ENCODE measurements around the gene RAD51B.
"Not testable (repeated sequence)": the region's sequence is repeated elsewhere in the genome, so short reads cannot be mapped to it uniquely, and the experiment has no call there.

RAD51B gene

DNA sequence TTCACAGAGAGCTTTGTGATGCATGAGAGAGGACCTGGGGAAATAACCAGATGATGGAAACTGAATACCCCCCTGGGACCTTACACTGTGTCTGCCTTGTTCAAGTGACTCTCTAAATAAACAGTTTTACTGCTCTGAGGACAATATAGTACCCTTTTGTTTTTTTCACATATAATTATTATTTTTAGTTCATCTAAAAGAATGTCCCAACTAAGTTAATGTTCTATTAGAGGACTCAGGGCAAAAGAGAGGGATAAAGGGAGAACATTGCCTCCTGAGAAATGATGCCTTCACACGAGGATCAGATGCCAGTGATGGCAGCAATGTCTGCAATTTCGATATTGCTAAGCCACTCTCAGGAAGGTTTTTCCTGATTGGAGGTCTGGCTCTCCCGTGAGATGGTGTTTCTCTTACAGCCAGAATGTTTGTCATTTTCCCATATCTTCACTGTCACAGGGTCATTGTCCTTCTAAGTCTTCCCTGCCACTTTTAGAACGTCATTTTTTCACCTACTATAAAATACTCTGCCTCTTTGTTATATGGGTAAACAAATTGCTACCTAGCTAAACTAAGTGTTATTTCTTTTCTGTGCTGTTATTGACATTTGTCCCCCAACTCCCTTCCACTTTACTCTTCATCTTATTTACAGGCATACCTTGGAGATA is 201.6 kb downstream of the RAD51B start:
- no peak for DNase-seq
- Mint-ChIP-seq H3K9me3 (peaks cover 0 to 3% of the 10 kb centered on the region in 2 donors), H3K36me3 (ENCODE audit: insufficient read depth) (no peaks in the 10 kb centered on the region), H3K4me1 (ENCODE audit: low read depth in 2 of 2) (no peaks in the 10 kb centered on the region), H3K27ac (no peak overlapping the region), H3K4me3 (no peak overlapping the region), H3K27me3 (no peaks in the 10 kb centered on the region)
- no peak for ATAC-seq (replicated peaks)

DNA sequence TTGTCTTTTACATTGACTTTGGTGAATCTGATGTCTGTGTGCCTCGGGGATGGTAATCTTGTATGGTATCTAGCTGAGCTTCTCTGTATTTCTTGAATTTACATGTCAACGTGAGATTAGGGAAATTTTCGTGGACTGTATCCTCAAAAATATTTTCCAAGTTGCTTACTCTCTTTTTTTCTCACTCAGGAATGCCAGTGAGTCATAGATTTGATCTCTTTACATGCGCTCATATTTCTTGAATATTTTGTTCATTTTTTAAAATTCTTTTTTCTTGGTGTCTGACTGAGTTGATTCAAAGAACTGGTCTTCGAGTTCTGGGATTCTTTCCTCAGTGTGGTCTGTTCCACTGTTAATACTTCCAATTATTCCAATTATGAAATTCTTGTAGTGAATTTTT is 207.7 kb downstream of the RAD51B start:
- Mint-ChIP-seq H3K4me1 (ENCODE audit: low read depth in 2 of 2) (peaks cover 0 to 4% of the 10 kb centered on the region in 2 donors), H3K27me3 (no peaks in the 10 kb centered on the region), H3K4me3 (no peak overlapping the region), H3K27ac (no peak overlapping the region), H3K36me3 (ENCODE audit: insufficient read depth) (peaks cover 4% of the 10 kb centered on the region), H3K9me3 (peaks cover 3 to 5% of the 10 kb centered on the region in 2 donors)
- DNase-seq (no peak), ATAC-seq (replicated peaks) (no peak)

DNA sequence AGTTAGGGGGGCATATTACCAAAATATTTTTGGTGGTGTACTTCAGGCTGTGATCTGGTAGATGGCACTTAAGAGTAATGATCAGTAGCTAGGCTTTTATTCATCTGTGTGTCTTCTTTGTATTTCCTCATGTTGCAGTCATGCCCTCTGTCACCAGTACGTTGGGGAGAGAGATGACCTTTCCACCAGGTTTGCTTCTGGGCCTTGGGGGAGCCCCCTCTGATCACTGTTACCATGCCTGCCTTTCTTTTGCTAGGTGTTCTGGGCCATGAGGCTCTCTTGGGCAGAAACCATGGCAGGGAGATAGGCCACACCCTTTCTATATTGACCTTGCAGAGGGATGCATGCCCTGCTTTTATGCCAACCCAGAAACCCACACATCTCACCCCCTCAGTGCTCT is 208.5 kb downstream of the RAD51B start:
- Mint-ChIP-seq H3K9me3 (peaks cover 3 to 5% of the 10 kb centered on the region in 2 donors), H3K4me3 (no peak overlapping the region), H3K36me3 (ENCODE audit: insufficient read depth) (peaks cover 4% of the 10 kb centered on the region), H3K4me1 (ENCODE audit: low read depth in 2 of 2) (peaks cover 0 to 4% of the 10 kb centered on the region in 2 donors), H3K27me3 (no peaks in the 10 kb centered on the region), H3K27ac (no peak overlapping the region)
- ATAC-seq (replicated peaks) = no peak
- DNase-seq = no peak

DNA sequence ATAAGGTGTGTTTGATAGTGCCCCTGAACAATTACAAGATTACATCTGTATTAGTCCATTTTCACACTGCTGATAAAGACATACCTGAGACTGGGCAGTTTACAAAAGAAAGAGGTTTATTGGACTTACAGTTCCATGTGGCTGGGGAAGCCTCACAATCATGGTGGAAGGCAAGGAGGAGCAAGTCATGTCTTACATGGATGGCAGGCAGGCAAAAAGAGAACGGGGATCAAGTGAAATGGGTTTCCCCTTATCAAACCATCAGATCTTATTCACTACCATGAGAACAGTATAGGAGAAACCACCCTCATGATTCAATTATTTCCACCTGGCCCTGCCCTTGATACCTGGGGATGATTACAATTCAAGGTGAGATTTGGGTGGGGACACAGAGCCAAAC is 211.4 kb downstream of the RAD51B start:
- DNase-seq; H3K9me3 Mint-ChIP-seq; H3K4me1 Mint-ChIP-seq (ENCODE audit: low read depth in 2 of 2); H3K4me3 Mint-ChIP-seq; H3K36me3 Mint-ChIP-seq (ENCODE audit: insufficient read depth); ATAC-seq (replicated peaks); H3K27ac Mint-ChIP-seq; H3K27me3 Mint-ChIP-seq: not testable (repeated sequence)

DNA sequence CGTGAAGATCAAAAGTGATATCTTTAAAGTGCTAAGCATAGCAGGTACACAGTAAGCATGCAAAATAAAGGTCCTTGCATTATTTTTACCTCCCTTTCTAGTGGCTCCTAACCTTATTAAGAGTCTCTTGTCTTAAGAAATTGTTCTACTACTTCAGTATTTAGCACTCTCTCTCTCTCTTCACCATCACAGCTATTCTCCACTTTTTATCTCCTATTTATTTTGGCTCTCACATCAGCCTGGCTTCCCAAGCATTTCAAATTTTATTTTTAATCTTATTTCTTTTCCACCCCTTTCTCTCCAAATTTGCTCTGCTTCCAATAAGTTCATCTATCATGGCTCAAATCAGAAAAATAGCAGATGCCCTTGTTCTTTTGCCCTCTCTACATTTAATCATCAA is 212.6 kb downstream of the RAD51B start:
- Mint-ChIP-seq H3K4me3 (no peak overlapping the region), H3K27ac (no peak overlapping the region), H3K27me3 (no peaks in the 10 kb centered on the region), H3K4me1 (ENCODE audit: low read depth in 2 of 2) (peaks cover 0 to 4% of the 10 kb centered on the region in 2 donors), H3K36me3 (ENCODE audit: insufficient read depth) (peaks cover 1% of the 10 kb centered on the region), H3K9me3 (peaks cover 0 to 5% of the 10 kb centered on the region in 2 donors)
- DNase-seq (no peak), ATAC-seq (replicated peaks) (no peak)

DNA sequence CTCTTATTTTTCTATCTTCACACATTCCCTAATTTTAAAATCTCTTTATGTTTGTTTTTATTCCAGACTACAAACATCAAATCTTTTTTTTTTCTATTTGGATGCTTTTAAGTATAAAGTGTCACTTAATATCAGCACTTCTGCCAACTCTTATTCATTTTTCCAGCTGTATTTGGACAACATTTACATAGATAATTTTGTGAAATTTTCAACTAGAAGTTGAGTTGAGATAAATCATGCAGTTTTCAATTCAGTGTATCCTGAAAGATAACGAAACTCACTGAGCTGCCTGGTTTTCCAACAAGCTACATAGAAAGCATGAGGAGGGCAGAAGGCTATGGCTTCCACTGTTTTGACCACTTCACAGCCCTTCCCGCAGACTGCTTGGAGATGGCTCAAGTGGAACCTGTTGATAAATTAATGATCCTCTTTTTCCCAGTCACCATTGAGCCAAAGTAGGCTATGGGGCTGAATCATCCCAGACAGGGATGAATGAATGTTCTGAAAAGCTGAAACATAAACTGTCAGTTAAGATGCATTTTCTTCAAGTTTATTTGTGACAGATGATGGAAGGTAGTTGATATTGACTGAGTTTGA is 213.9 kb downstream of the RAD51B start:
- H3K4me1 Mint-ChIP-seq (ENCODE audit: low read depth in 2 of 2) = peaks cover 0 to 3% of the 10 kb centered on the region in 2 donors
- ATAC-seq (replicated peaks) (no peak), DNase-seq (no peak)
- H3K27me3 Mint-ChIP-seq = no peaks in the 10 kb centered on the region
- H3K9me3 Mint-ChIP-seq = peaks cover 0 to 5% of the 10 kb centered on the region in 2 donors
- H3K4me3 Mint-ChIP-seq = no peak overlapping the region
- H3K36me3 Mint-ChIP-seq (ENCODE audit: insufficient read depth) = no peaks in the 10 kb centered on the region
- H3K27ac Mint-ChIP-seq = no peak overlapping the region

DNA sequence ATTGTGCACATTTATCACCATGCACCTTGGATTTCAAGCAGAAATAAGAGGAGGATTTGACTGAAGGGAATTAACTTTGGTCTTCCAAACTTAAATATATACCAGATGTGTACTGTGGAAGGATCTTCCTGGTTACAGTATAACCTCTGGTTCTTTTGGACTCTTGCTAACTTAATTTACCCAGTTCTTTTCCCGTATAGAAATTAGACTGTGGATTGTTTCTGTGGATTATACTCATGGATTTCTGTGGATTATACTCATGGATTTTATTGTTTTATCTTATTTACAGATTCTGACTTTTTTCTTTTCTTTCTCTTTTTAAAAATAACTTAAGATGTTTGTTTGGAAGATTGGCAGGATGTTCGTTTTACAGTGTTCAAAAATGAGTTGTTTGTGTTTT is 215.3 kb downstream of the RAD51B start:
- peaks cover 0 to 2% of the 10 kb centered on the region in 2 donors for H3K4me1 Mint-ChIP-seq (ENCODE audit: low read depth in 2 of 2)
- H3K27ac Mint-ChIP-seq = no peak overlapping the region
- DNase-seq (no peak), ATAC-seq (replicated peaks) (no peak)
- peaks cover 0 to 5% of the 10 kb centered on the region in 2 donors for H3K9me3 Mint-ChIP-seq
- no peak overlapping the region for H3K4me3 Mint-ChIP-seq
- no peaks in the 10 kb centered on the region for H3K27me3 Mint-ChIP-seq
- H3K36me3 Mint-ChIP-seq (ENCODE audit: insufficient read depth) = no peaks in the 10 kb centered on the region

DNA sequence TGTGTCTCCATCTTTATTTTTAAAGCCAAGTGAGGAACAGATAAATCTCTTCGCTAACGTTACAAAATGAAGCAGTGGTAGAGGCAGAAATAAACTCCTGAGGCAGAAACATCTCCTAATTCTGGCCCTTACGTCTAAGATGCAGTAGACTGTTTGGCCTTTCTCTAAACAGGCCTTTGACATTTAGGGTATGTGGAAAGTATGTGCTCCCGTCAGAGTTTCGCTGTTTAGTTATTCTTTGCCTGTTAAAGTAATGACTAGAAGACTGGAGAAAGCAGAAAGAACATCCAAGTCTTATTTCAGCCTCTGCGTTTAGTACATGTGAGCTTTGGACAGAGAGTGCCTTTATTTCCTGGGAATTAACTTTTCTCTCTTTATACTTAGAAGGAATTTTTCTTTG is 216.6 kb downstream of the RAD51B start:
- Mint-ChIP-seq H3K4me1 (ENCODE audit: low read depth in 2 of 2) (no peaks in the 10 kb centered on the region), H3K27me3 (no peaks in the 10 kb centered on the region), H3K9me3 (no peaks in the 10 kb centered on the region), H3K27ac (no peak overlapping the region), H3K36me3 (ENCODE audit: insufficient read depth) (no peaks in the 10 kb centered on the region), H3K4me3 (no peak overlapping the region)
- DNase-seq (no peak), ATAC-seq (replicated peaks) (no peak)

DNA sequence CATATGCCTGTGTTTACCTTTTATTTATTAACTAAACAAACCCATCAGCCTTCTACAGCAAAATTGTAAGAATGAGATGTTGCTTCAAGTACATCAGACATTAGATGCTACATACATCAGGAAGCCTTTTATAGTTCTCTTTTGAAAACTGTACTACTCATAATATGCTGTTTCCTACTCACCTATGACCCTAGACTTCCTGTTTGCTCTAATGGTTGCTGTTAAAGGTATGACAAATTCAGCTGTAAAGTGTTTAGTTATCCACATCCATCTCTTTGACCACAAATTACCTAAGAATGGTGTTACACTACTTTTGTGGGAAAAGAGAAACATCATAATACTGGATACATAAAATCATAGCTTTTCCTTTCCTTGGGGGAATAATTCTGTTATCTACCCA is 220.0 kb downstream of the RAD51B start:
- DNase-seq (no peak), ATAC-seq (replicated peaks) (no peak)
- Mint-ChIP-seq H3K9me3 (no peaks in the 10 kb centered on the region), H3K27ac (no peak overlapping the region), H3K4me3 (no peak overlapping the region), H3K4me1 (ENCODE audit: low read depth in 2 of 2) (no peaks in the 10 kb centered on the region), H3K36me3 (ENCODE audit: insufficient read depth) (no peaks in the 10 kb centered on the region), H3K27me3 (no peaks in the 10 kb centered on the region)

DNA sequence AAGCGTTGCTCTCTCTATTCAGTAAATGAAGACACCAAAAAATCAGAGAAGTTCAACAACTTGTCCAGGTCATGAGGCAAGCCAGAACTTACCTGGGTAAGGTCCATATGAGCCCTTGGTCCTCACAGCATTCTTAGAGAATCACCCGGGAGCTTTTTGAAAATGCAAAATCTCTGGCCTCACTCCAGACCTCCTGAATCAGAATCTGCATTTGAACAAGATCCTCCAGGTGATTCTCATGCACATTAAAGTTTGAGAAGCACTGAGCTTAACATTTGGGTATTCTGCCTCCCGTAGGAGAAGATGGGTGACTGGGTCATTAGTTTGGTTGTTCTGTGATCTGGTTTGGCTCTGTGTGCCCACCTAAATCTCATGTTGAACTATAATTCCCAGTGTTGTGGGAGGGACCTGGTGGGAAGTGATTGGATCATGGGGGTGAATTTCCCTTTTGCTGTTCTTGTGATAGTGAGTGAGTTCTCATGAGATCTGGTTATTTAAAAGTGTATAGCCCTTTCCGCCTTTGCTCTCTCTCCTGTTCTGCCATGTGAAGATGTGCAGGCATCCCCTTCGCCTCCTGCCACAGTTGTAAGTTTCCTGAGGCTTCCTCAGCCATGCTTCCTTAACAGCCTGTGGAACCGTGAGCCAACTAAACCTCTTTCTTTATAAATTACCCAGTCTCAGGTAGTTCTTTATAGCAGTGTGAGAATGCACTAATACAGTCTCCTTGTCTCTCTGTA is 221.2 kb downstream of the RAD51B start:
- Mint-ChIP-seq H3K27ac (no peak overlapping the region), H3K4me1 (ENCODE audit: low read depth in 2 of 2) (no peaks in the 10 kb centered on the region), H3K4me3 (no peak overlapping the region), H3K9me3 (no peaks in the 10 kb centered on the region), H3K27me3 (no peaks in the 10 kb centered on the region), H3K36me3 (ENCODE audit: insufficient read depth) (no peaks in the 10 kb centered on the region)
- no peak for DNase-seq
- ATAC-seq (replicated peaks) = no peak

DNA sequence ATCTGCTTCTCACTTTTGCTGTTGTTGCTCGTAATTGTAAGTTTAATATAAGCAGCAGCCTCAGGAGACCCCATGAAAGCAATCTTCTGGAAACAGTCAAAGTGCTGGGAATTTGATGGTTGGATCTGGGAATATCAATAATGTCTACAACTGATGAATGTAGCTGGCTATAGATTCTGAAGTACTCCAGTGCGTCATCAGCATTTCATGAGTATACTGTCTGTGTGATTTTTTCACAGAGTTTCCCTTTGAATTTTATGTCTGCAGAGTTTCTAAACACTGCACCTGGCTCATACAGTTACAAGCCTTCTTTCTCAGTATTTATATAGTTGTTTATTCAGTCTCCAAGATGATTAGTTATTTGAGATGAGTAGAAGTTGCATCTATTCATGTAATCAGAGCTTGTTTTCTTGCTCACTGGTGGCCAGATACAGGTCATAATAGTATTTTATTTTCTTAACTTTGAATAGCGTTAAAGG is 222.3 kb downstream of the RAD51B start:
- Mint-ChIP-seq H3K27me3 (no peaks in the 10 kb centered on the region), H3K4me3 (no peak overlapping the region), H3K36me3 (ENCODE audit: insufficient read depth) (no peaks in the 10 kb centered on the region), H3K9me3 (no peaks in the 10 kb centered on the region), H3K27ac (no peak overlapping the region), H3K4me1 (ENCODE audit: low read depth in 2 of 2) (no peaks in the 10 kb centered on the region)
- ATAC-seq (replicated peaks) (no peak), DNase-seq (no peak)

DNA sequence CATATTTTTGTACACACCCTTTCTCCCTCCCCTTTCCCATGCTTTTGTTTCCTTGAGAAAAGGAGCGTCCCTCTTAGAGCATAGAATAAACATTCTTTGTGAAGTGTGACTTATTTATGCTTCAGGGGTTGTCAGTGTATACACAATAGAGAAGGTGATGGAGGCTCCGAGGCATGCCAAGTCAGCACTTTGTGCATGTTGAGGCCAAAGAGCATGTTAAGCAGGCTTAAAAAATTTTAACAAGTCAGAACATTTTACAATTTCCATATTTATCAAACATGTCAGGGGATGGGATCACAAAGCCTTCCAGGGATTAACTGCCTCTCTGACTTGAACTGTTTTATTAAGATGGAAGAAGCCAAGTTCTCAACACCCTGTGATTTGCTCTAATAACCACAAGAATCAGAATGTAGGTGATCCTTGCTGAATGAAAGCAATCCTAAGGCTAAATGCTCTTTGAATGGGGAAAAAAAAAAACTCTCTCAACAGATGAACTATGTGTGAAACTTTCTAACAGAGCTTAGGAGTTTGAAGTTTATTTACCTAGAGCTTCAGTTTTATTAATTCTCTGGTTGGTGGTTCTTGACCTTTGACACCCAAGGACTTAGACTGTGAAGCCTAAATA is 223.1 kb downstream of the RAD51B start:
- DNase-seq = no peak
- ATAC-seq (replicated peaks) = no peak
- Mint-ChIP-seq H3K4me1 (ENCODE audit: low read depth in 2 of 2) (no peaks in the 10 kb centered on the region), H3K27ac (no peak overlapping the region), H3K9me3 (no peaks in the 10 kb centered on the region), H3K36me3 (ENCODE audit: insufficient read depth) (no peaks in the 10 kb centered on the region), H3K4me3 (no peak overlapping the region), H3K27me3 (no peaks in the 10 kb centered on the region)

DNA sequence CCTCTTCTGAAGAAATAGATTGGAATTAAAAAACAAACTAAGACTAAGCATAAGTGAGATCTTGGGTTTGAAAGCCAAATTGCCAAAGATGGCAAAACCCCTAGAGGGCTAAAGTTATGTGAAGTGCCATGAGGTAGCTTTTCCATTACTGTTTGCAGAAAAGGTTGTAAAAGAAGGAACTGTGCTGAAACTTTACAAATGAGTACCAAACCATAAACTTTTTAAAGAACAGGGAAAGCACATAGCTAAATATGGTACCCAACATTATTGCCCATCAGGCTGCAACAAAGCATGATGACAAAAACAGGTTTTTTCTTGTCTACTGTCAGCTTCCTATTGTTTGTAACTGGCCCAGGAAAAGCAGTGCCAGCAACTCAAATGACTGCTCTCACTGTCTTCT is 224.2 kb downstream of the RAD51B start:
- Mint-ChIP-seq H3K9me3 (no peaks in the 10 kb centered on the region), H3K27me3 (no peaks in the 10 kb centered on the region), H3K36me3 (ENCODE audit: insufficient read depth) (no peaks in the 10 kb centered on the region), H3K4me3 (no peak overlapping the region), H3K4me1 (ENCODE audit: low read depth in 2 of 2) (no peaks in the 10 kb centered on the region), H3K27ac (no peak overlapping the region)
- ATAC-seq (replicated peaks) (no peak), DNase-seq (no peak)

Data from effector memory CD8-positive, alpha-beta T cell (primary cell).